Hematopoietic multipotent progenitor cell treated with erythropoietin and hydrocortisone succinate and interleukin-3 and kit ligand, for 15 days (in vitro differentiated cells): ENCODE data around the gene ARID4B.

Experiments
- DNase-seq: peaks from one replicate; pipeline ENCODE4 v3.0.0-alpha.2; 2015; ENCODE audit warnings: low spot score

The ARID4B gene

GRCh38 chr1:235127732-235128455 is 200.1 kb downstream of the ARID4B start:
- DNase-seq, result no peak

- DNase-seq, result no peak
These were observed 200.8 kb downstream of the ARID4B start for GRCh38 chr1:235127203-235127602.

DNA sequence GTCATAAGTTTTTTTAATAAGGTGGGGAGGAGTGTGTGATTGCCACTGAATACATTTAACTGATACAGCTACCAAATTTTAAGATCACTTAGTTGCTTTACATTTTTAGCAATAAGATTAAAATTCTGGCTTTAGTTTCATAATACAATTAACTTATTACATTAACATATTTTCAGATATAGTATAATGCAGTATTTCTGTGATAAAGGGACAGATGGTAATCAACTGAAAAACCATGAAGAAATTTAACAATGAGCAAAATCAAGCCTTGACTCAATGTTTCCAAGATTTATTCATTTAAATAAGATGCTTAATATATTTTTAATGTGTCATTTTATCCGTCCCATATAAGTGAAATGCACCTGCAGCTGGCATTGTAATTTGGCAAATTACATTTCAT is 203.3 kb downstream of the ARID4B start:
- DNase-seq, result no peak

DNA sequence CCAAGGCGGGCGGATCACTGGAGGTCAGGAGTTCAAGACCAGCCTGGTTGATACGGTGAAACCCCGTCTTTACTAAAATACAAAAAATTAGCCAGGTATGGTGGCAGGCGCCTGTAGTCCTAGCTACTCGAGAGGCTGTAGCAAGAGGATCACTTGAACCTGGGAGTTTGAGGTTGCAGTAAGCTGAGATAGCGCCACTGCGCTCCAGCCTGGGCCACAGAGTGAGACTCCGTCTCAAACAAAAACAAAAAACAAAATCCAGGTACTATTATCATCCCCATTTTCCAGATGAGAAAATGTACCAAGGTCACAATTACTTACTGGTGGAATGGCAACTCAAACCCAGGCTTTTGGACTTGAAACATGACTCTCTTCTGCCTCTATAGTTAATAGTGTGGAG is 203.9 kb downstream of the ARID4B start:
- no peak for DNase-seq

DNA sequence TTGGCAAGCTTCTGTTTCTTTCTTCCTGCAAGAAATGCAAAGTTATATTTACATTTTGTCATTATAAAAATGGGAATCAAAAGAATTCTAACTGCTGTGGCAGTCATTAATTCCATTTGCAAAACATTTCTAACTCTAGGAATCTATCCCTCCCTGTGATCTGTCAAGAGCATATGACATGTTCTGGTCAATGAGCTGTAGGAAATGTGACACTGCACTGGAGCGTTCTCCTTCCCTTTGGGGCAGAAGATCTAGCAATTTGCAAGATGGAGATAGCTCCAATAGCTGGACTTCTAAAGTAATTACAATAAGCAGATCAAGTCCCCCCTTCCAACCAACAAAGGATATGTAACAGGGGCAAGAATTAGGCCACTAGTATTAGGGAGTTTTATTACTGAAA is 205.6 kb downstream of the ARID4B start:
- DNase-seq, result no peak
